GM21717 (cell line): ENCODE results near the gene HTR6.
"Not testable (repeated sequence)": the region's sequence is repeated elsewhere in the genome, so short reads cannot be mapped to it uniquely, and the experiment has no call there.

ENCODE experiments used
- ATAC-seq: cut with Tn5 transposase; IDR thresholded peaks from one replicate; pipeline ENCODE4 v1.9.1; 2021; ENCODE audit warnings: mild to moderate bottlenecking, moderate library complexity; ENCODE audit not compliant: unreplicated experiment

The HTR6 gene

GRCh38 chr1:19664453-19665185, at the start of gene HTR6:
Gene HTR6 (plus strand): TSS chr1:19664875. CDS start chr1:19665754, 879 bp downstream.
- no peak for ATAC-seq

- ATAC-seq = no peak
These were observed 49.2 kb upstream of the HTR6 start for GRCh38 chr1:19615438-19615837.

GRCh38 chr1:19616489-19616888, 48.2 kb upstream of the HTR6 start:
- no peak for ATAC-seq

GRCh38 chr1:19617376-19617775, 47.3 kb upstream of the HTR6 start:
- ATAC-seq = no peak

GRCh38 chr1:19618428-19618827, 46.2 kb upstream of the HTR6 start:
- no peak for ATAC-seq

GRCh38 chr1:19619697-19620384, 44.8 kb upstream of the HTR6 start:
- ATAC-seq = no peak

GRCh38 chr1:19620786-19621185, 43.9 kb upstream of the HTR6 start:
- no peak for ATAC-seq

GRCh38 chr1:19621274-19621950, 43.3 kb upstream of the HTR6 start:
- no peak for ATAC-seq

GRCh38 chr1:19622204-19622603, 42.5 kb upstream of the HTR6 start:
- ATAC-seq = no peak

- ATAC-seq = no peak
These were observed 41.2 kb upstream of the HTR6 start for GRCh38 chr1:19623523-19623922.

GRCh38 chr1:19625291-19625937, 39.3 kb upstream of the HTR6 start:
- no peak for ATAC-seq

GRCh38 chr1:19628879-19629278, 35.8 kb upstream of the HTR6 start:
- ATAC-seq = no peak

- no peak for ATAC-seq
These were observed 35.3 kb upstream of the HTR6 start for GRCh38 chr1:19629357-19629756.

GRCh38 chr1:19630192-19630591, 34.5 kb upstream of the HTR6 start:
- ATAC-seq = not testable (repeated sequence)

- no peak for ATAC-seq
These were observed 33.8 kb upstream of the HTR6 start for GRCh38 chr1:19630720-19631395.

GRCh38 chr1:19632211-19632610, 32.5 kb upstream of the HTR6 start:
- ATAC-seq = no peak

- no peak for ATAC-seq
These were observed 31.6 kb upstream of the HTR6 start for GRCh38 chr1:19633106-19633505.

GRCh38 chr1:19635064-19635463, 29.6 kb upstream of the HTR6 start:
- ATAC-seq = not testable (repeated sequence)

GRCh38 chr1:19635646-19636045, 29.0 kb upstream of the HTR6 start:
- ATAC-seq = no peak

GRCh38 chr1:19636065-19636464, 28.6 kb upstream of the HTR6 start:
- ATAC-seq = no peak

GRCh38 chr1:19636749-19637148, 27.9 kb upstream of the HTR6 start:
- ATAC-seq = not testable (repeated sequence)
